GM21526 (cell line): ENCODE data around the gene ZNF598.
"Not testable (repeated sequence)": the region's sequence is repeated elsewhere in the genome, so short reads cannot be mapped to it uniquely, and the experiment has no call there.

ENCODE experiments used
- ATAC-seq: cut with Tn5 transposase; IDR thresholded peaks from one replicate; pipeline ENCODE4 v1.9.1; 2021; ENCODE audit warnings: moderate library complexity; ENCODE audit not compliant: unreplicated experiment, low FRiP score

The ZNF598 gene

DNA sequence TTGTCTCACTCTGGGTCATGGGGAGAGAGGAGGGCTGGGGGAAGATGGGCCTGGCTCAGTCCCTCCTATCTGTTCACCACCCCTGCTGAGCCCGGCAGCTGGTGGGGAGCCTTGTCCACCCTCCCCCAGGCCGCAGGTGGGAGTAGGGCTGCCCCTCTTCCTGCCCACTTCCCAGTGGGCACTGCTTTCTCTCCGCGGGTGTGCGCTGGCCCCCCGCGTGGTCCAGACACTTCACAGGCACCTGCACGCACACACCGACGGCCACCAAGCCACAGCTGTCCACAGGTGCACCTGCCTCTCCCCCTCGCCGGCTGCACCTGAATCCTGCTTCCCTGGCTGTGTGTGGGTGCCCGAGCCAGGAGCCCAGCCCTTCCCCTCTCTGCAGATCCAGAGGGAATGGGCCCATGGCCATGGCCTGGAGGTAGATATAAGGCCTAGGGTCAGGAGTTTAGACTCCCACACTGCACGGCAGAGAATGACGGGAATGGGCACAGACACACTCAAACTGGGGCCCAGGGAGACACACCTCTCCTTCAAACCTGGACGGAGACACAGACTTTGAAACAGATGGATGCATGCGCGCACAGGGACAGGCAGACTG is 19.1 kb upstream of the ZNF598 start:
- no peak for ATAC-seq

DNA sequence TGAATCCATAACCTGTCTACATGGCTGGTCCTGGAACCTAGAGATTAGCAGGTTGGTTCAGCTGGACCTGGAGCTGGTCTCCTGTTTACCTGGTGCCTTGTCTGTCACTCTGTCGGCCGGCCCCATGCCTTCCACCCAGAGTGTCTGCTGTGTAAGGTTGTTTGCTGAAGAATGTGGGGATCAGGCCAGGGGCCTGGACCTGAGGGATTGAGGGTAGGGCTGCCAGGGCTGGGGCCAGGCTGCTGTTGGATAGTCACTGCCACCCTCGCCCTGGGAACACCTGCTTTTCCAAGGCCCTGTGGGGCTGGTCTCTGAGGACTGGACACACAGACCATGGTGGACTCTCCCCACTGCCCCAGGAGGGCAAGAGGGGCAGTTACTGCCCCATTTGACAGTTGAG is 18.5 kb upstream of the ZNF598 start:
- ATAC-seq = no peak

DNA sequence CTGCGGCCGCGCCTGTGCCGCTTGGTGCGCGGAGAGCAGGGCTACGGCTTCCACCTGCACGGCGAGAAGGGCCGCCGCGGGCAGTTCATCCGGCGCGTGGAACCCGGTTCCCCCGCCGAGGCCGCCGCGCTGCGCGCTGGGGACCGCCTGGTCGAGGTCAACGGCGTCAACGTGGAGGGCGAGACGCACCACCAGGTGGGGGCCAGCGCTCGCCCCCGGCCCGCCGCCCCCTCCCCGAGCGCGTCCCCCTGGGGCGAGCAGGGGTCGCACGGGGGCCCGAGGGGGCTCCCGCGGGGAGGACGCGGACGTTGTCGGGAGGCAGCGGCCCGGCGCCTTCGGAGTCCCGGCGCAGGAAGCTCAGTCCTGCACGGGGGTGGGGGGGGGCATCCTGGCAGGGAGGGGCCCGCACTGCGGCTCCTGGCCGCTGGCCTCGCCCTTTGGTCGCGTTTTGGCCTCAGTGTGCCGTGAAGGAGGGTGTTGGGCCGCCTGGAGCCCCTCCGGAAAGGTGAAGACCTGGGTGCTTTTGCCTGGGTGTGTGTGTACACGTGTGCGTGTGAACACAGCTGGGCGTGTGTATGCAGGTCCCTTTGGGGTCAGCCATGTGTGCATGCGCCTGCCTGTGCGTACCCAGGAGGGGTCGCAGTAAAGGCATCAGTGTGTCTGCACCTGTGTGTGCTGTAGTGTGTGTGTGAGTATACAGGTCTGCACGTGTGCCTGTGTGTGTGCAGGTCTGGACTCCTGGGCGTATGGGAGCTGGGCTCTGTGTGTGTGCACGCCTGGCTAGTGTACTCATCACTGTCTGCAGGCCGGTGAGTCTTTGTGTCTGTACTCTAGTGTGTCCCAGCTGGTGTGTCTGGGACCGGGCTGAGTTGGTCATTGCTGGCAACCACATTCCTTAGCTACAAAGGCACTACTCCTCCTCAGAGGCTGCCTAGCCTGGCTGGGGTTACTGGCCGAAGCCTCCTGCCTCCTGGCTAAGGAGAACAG is 17.7 kb upstream of the ZNF598 start:
- no peak for ATAC-seq

DNA sequence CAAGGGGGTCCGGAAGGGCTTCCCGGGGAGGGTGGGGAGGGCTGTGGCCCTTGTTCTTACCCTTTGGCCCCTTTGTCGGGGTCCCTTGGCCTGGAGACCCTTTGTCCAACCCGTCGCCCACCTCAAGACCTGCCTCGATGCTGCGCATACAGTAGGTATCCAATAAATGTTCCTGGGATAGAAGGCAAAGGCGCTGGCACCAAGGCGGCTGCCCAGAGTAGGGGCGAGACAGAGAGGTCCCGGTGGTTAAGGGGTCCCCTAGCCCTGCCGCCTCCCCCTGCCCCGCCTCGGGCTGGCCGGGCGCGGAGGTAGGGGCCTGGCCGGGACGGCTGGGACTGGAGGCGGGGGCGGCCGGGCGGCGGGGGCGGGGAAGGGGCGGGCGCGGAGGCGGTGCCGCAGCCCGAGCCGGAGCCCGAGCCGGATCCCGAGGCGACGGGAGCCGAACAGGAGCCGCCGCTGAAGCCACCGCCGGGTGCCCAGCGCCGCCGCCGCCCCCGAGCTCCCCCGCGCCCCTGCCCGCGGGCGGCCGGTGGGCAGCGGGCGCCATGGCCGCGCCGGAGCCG is 16.9 kb upstream of the ZNF598 start, which contains the start of gene NHERF2:
NHERF2 (plus strand) TSS at position 442 of the 563 bp plus-strand sequence; CDS start at position 546, 104 bp downstream.
- no peak for ATAC-seq

DNA sequence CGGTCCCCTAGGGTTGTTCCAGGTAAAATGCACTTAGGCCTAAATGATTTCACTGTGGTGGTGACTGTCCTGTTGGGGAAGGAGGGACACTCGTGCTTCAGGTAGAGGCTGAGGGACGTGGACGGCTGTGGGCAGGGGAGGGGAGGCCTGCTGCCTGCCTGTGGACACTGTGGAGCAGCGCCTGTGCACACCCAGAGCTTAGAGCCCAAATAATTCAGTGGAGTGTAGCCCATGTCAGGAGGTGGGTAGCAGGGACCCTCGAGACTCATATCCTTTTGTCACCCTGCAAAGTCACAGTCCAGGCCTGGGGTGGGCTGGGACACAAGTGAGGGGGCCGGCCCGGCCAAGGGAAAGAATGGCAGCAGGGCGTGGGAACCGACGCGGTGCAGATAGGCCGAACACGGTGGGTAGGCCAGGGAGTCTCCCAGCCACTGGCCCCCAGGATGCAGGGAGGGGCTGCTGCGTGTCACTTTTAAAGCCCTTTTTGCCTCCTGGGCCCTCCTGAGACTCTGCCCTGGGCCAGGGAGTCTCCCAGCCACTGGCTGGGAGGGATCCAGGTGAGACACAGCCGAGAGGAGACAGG is 16.3 kb upstream of the ZNF598 start:
- no peak for ATAC-seq

DNA sequence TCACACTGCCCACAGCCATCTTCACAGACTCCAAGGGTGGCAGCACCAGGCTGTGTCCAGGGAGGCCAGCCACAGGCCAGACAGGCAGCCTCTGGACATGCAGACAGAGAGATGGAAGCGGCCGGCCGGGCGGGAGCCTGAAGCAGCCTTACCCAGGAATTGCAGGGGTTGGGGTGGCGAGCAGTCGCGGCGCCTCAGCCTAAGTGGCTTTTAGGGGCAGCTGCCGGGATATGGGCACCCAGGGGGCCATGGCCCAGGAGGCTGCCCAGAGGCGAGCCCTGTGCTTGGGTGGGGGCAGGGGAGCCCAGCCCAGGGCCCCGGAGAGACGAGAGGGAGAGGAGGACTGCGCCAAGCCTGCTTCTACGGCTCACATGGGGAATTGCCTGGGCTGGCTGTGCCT is 15.6 kb upstream of the ZNF598 start:
- ATAC-seq = no peak

DNA sequence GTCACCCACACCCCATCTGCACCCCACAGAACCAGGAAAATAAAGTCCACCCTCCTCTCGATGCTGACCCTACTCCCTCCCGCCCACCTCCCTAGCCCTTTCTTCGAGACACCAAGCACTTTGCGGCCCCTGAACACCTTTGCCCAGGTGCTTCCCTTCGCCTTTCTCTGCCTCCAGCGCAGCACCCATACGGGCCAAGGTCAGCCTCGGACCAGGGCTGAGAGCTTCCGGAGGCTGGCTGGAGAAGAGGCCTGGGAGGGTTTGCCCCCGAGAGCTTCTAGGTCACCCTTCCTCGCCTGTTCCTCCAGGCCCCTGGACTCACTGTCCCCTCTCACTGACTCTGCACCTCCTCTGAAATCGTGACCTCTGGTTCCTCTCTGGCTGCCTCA is 14.4 kb upstream of the ZNF598 start:
- ATAC-seq = no peak

DNA sequence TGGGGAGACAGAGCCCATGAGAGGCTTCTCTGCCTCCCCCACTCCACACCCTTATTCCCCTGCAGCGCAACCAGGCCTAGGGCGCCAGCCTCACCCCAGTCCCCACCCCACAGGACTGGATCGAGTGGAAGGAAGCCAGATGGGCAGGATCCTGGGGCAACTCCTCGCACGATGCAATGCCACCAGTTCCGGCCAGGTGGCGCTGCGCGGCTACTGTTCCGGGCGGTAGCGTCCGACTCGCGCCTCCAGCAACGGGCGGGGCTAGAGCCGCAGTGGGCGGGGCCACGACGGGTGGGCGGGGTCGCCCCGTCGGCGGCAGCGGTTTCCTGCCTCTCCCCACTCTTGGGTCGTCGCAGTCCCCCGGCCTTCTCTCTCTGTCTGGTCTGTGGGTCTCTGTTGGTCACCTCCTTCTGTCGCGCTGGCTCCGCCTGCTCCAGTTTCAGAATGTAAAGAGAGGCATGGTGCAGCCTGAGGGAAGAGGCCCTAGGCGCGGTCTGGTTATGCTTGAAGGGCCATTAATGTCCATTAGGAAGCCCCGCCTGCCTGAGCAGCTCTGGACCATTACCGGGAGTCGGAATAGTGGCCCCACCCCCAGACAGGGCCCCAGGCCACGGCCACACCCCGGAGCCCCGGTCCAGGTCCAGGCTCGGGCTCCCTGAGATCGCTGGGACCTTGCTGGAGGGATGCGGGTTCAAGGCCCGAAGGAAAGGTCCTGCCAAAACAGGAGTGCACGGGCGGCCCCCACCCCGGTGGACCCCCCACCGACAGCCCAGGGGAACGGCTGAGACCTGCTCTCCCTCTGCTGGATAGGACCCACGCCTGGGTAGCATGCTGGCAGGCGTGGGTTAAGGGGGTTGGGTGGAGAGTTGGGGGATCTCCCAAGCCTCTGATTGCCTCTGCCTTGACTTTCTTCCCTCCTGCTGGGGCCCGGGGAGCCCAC is 13.7 kb upstream of the ZNF598 start:
- peak; percentile 69 for ATAC-seq

DNA sequence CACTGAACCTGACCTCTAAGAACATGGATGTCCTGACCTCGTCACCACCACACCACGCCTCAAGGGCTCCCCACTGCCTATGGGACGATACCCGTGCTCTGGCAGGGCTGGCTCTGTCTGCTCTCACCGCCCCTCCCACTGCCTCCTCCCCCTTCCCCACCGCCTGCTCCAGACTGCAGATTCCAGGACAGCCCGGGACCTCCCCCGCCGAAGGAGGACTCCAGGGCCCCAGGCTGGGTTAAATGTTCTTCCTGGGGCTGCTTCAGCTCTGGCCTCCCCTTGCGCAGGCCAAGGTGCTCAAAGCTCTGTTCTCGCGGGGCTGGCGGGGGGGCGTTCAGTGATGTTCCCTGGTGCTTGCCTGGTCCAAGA is 13.1 kb upstream of the ZNF598 start:
- ATAC-seq = no peak

DNA sequence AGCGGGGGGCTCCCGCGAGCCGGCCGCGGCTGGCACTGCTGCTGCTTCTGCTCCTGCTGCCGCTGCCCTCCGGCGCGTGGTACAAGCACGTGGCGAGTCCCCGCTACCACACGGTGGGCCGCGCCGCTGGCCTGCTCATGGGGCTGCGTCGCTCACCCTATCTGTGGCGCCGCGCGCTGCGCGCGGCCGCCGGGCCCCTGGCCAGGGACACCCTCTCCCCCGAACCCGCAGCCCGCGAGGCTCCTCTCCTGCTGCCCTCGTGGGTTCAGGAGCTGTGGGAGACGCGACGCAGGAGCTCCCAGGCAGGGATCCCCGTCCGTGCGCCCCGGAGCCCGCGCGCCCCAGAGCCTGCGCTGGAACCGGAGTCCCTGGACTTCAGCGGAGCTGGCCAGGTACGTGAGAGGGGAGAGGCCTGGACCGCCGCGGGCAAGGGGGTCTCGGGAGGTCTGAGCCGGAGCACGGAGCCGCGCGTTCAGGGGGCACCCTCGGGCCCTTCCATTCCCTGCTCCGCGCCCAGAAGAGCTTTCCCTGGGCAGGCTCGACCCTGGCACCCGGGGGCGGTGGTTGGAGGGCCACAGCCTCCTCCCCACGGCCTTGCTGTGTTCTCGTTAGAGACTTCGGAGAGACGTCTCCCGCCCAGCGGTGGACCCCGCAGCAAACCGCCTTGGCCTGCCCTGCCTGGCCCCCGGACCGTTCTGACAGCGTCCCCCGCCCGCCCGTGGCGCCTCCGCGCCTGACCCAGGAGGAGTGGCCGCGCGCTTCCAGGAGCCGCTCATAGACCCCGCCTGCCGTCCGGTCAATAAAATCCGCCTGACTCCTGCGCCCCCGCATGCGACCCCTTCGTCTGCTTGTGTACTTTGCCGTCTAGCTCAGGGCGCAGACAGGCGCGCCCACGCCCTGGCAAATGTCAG is 10.6 kb upstream of the ZNF598 start:
- no peak for ATAC-seq

DNA sequence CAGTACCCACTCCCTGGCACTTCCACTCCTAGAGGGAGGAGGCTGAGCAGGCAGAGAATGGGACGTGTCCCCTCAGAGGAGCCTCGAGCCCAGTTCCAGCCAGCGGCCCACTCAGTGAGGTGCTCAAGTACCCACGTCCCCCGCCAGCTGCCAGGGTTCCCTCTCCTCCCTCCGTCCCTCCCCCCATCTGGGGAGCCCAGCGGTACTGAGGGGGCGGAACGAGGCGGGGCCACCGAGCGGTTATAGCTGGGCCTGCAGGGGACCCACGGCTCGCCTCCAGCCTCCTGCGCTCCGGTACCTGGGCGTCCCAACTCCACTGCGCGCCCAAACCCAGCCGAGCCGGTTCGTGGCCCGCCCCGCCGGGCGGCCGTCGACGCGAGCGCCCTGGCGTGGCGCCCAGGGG is 9.9 kb upstream of the ZNF598 start, which contains the start of gene NPW:
NPW (plus strand) TSS at position 268 of the 403 bp plus-strand sequence.
- ATAC-seq = no peak

DNA sequence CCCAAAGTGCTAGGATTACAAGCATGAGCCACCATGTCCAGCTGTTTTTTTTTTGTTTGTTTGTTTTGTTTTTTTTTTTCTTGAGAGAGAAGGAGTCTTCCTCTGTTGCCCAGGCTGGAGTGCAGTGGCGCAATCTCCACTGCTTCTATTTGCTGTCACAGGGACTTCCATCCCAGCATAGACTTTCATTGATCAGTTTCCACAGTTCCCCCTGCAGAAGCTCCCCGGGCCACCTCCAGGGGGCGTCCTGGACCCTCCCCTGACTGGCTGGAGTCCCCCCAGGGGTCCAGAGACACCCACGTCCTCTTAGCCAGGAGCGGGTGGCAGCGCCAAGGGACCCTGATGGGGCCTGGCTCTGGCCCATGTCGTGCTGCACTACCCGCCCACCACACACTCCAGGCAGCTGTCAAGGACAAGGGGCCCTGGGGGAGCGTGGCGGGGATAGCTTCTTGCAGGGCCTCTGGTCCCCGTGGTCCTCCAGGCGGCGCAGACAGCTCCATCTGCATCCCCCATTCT is 6.8 kb upstream of the ZNF598 start:
- no peak for ATAC-seq

DNA sequence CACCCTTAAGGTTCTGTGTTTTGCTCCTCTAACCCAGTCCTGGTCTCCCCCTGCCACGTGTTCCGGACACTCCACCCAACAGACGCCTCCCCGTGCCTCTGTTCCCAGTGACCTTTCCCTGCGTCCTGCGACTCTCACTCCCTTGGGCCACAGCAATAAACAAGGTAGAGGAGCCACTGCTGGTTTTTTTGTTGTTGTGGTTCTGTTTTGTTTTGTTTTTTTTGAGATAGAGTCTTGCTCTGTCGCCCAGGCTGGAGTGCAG is 6.3 kb upstream of the ZNF598 start:
- ATAC-seq = no peak

DNA sequence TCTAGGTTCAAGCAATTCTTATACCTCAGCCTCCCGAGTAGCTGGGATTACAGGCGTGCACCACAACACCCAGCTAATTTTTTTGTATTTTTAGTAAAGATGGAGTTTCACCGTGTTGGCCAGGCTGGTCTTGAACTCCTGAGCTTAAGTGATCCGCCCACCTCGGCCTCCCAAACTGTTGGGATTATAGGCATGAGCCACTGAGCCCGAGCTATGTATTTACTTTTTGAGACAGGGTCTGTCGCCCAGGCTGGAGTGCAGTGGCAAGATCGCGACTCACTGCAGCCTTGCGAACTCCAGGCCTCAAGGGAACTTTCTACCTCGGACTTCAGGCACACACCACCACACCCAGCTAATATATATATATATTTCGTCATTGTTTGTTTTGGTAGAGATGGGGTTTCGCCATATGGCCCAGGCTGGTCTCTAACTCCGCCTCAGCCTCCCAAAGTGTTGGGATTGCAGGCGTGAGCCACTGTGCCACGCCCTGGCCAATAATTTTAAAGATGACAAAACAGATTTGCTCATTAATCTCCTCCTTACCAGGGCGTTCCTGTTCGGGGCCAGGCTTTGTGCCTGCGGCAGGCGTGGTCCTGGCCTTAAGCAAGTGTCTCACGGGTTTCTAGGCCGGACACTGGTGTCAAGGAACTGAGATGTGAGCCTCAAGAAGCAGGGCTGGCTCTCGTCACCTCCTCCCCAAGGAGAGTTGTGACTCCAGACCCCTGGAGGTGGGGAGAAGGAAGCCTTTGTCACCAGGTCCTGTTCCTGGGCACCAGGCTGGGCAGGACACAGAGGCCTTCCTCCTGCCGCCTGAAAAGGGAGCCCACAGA is 5.7 kb upstream of the ZNF598 start:
- ATAC-seq = no peak

DNA sequence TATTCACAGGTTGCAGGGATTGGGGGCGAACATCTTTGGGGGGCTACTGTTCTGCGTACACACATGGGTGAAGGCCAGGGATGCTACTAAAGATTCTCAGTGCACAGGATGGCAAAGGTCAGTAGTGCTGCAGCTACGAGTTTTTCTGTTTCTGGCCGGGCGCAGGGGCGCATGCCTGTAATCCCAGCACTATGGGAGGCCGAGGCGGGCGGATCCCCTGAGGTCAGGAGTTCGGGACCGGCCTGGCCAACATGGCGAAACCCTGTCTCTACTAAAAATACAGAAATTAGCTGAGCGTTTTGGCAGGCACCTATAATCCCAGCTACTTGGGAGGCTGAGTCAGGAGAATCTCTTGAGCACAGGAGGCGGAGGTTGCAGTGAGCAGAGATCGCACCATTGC is 3.9 kb upstream of the ZNF598 start:
- ATAC-seq = no peak

DNA sequence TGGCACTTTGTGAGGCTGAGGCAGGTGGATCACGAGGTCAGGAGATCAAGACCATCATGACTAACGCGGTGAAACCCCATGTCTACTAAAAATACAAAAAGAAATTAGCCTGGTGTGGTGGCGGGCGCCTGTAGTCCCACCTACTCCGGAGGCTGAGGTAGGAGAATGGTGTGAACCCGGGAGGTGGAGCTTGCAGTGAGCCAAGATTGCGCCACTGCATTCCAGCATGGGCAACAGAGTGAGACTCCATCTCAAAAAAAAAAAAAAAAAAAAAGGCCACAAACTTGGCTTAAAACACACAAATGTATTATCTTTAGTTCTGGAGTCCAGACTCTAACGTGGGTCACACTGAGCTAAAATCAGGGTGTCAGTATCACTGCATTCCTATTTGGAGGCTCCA is 2.1 kb upstream of the ZNF598 start:
- ATAC-seq = not testable (repeated sequence)

DNA sequence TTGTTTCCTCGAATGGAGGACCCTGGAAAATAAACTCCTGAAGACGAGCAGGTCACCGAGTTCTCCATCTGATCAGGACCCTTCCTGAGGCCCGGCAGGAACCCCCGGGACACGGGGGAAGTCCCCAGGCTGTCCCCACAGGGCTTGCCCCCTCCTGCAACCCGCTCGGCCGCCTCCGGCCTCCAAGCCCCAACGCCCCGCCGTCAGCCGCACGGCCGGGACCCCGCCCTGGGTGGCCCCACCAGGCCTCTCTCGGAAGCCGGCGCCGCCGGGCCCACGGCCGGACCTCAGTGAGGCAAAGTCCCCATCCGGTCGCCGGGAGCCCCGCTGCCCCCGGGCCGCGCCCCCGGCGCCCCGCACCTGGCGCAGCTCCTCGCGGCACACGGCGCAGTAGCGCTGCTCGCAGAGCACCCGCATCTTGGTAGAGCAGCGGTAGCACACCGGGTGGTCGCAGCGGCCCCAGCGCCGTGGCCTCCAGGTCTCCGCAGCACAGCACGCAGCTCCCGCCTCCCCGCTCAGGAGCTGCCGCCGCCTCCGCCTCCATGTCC is 383 bp downstream of the ZNF598 start:
- peak; percentile 18 for ATAC-seq

DNA sequence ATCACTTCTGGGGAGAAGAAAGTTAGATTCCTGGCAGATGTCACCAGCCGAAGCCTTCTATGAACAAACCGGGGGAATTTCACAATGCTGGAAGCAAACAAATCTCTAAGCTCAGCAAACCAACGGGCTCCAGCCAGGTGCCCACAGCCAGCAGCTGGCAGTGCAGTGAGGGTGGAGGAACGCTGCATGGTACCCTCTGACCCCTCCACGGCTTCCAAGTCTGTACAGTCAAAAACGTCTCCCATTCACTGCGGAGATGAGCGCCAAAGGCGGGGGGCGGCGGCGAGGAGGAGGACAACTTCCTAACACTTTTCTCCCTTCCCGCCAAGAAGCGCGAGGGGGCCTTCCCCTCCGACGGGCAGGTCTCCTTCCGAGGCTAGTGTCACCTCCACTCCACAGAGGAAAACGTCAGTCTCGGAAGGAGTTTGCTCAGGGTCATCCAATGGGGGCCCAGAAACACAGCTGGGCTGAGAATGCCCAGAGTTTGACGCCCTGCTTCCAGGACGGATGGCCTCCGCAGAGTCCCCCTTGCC is 924 bp downstream of the ZNF598 start:
- no peak for ATAC-seq
